Left forelimb (tissue), 1 donor: ENCODE results near the gene PCGF3.

Experiments
- DNase-seq: peaks from one replicate; pipeline ENCODE4 v3.0.0-alpha.2; 2018; ENCODE audit warnings: low spot score

Gene PCGF3

GRCh38 chr4:705278-706082, at the start of gene PCGF3:
Gene PCGF3, plus strand, starts transcription at chr4:705832. Its CDS starts 27,849 bp downstream, at chr4:733681.
- peak; percentile 100 for DNase-seq

- DNase-seq, result peak; percentile 60
Measured at GRCh38 chr4:656436-657337, 48.9 kb upstream of the PCGF3 start.

- no peak for DNase-seq
Measured at GRCh38 chr4:657338-657833, 48.2 kb upstream of the PCGF3 start.

GRCh38 chr4:657834-658667, 47.6 kb upstream of the PCGF3 start:
- DNase-seq, result peak; percentile 69

- DNase-seq, result peak; percentile 63
Measured at GRCh38 chr4:658681-659667, 46.7 kb upstream of the PCGF3 start.

GRCh38 chr4:659851-660250, 45.8 kb upstream of the PCGF3 start:
- peak; percentile 38 for DNase-seq

GRCh38 chr4:660401-660800, 45.2 kb upstream of the PCGF3 start:
- DNase-seq, result peak; percentile 41

- no peak for DNase-seq
Measured at GRCh38 chr4:661231-661630, 44.4 kb upstream of the PCGF3 start.

GRCh38 chr4:661881-662761, 43.5 kb upstream of the PCGF3 start:
- DNase-seq, result peak; percentile 54

- no peak for DNase-seq
Measured at GRCh38 chr4:663046-663437, 42.6 kb upstream of the PCGF3 start.

- peak; percentile 73 for DNase-seq
Measured at GRCh38 chr4:663438-664428, 41.9 kb upstream of the PCGF3 start.

- peak; percentile 61 for DNase-seq
Measured at GRCh38 chr4:664713-665231, 40.9 kb upstream of the PCGF3 start.

- DNase-seq, result peak; percentile 46
Measured at GRCh38 chr4:665381-665750, 40.3 kb upstream of the PCGF3 start.

- DNase-seq, result peak; percentile 53
Measured at GRCh38 chr4:665751-666435, 39.7 kb upstream of the PCGF3 start.

- DNase-seq, result no peak
Measured at GRCh38 chr4:666436-666810, 39.2 kb upstream of the PCGF3 start.

- DNase-seq, result no peak
Measured at GRCh38 chr4:666822-667544, 38.6 kb upstream of the PCGF3 start.

GRCh38 chr4:667545-667925, 38.1 kb upstream of the PCGF3 start:
- no peak for DNase-seq
